Activated CD4-positive, alpha-beta T cell treated with anti-CD3 and anti-CD28 coated beads for 4 hours (primary cell): ENCODE measurements around the gene MCL1.

ENCODE experiments used
- DNase-seq, 2 donors: peaks; one replicate each; pipeline ENCODE4 v3.0.0-alpha.2; 2020

The MCL1 gene

DNA sequence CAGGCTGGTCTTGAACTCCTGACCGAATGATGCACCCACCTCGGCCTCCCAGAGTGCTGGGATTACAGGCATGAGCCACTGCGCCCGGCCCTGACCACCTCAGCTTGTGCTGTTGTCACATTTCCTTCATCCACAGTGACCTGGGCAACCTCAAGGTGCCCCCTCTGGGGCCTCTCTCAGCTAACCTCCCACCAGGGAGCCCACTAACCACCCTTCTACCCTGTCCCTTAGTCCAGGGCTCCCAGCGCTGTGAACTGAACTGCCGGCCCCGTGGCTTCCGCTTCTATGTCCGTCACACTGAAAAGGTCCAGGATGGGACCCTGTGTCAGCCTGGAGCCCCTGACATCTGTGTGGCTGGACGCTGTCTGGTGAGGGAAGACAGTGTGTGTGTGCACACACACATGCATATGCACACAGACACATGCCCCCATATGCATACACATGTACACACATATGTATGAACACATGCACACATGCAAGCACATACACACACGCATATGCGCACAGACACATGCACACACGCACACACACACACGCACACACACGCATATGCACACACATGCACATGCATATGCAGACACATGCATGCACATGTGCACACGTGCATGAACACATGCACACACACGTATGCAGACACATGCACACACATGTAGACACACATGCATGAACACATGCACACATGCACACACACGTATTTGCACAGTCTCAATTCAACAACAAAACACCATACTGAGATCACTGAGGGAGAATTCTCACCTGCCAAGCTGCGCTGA is 24.0 kb downstream of the MCL1 start:
- DNase-seq, result no peak

GRCh38 chr1:150554086-150554452 is 25.3 kb downstream of the MCL1 start:
- no peak for DNase-seq

GRCh38 chr1:150553392-150554085 is 25.9 kb downstream of the MCL1 start:
- DNase-seq, result no peak

DNA sequence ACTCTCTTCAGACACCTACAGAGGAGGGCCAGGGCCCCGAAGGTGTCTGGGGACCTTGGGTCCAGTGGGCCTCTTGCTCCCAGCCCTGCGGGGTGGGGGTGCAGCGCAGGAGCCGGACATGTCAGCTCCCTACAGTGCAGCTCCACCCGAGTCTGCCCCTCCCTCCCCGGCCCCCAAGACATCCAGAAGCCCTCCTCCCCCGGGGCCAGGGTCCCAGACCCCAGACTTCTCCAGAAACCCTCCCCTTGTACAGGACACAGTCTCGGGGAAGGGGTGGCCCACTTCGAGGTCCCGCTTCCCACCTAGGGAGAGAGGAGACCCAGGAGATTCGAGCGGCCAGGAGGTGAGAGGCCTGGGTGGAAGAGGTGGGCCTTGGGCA is 26.5 kb downstream of the MCL1 start:
- no peak for DNase-seq

GRCh38 chr1:150552128-150552910 is 27.1 kb downstream of the MCL1 start:
- DNase-seq, result no peak

DNA sequence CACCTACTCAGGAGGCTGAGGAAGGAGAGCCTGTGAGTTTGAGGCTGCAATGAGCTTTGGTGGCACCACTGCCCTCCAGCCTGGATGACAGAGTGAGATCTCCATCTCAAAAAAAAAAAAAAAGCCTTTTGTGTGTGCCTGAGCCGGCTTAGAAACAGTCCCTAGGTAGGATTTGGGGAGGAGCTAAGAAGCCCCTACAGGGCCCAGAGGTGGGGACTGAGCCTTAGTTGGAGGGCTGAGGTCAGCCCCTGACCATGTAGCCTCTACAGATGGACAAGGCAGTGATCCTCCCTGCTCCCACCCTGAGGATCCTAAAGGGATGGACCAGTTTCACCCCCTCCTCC is 27.7 kb downstream of the MCL1 start:
- DNase-seq, result no peak

- DNase-seq, result no peak
Measured at GRCh38 chr1:150551051-150551783, 28.2 kb downstream of the MCL1 start.

DNA sequence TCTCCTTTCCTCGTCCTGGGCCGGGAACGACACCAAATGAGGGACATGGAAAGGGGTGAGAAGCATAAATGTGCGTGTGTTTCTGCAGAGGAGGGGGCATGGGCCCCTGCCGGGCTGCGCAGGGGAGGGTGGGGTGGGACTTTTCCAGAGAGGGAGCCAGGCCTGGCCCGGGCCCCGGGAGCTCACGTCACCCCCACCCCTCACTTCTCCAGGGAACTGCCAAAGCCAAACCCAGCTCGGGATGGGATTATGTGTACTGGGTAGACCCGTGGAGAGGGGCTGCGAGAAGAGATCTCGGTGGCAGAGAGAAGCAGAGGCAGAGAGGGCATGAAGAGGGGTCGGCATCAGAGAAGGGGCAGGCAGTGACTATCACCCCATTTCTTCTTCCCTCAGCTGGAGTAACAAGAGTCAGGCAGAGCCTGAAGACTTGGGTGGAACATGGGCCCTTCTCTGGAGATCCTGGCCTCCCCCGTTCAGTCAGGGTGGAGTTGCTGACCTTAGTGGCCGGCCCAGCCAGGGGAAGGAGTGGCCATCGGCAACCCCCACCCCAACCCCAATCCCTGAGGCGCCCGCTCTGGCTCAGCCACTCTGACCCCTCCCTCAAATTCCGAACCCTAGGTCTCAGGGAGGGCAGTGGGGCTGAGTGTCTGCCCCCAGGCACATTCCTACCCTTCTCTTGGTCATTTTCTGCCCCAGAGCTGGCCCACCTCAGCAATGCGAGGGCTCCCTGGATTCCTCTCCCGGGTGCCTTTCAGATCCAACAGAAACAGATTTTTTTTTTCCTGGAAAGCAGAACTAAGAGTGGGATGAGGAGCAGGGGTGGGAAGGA is 29.0 kb downstream of the MCL1 start:
- DNase-seq, result no peak

- no peak for DNase-seq
Measured at GRCh38 chr1:150549496-150550221, 29.8 kb downstream of the MCL1 start.

DNA sequence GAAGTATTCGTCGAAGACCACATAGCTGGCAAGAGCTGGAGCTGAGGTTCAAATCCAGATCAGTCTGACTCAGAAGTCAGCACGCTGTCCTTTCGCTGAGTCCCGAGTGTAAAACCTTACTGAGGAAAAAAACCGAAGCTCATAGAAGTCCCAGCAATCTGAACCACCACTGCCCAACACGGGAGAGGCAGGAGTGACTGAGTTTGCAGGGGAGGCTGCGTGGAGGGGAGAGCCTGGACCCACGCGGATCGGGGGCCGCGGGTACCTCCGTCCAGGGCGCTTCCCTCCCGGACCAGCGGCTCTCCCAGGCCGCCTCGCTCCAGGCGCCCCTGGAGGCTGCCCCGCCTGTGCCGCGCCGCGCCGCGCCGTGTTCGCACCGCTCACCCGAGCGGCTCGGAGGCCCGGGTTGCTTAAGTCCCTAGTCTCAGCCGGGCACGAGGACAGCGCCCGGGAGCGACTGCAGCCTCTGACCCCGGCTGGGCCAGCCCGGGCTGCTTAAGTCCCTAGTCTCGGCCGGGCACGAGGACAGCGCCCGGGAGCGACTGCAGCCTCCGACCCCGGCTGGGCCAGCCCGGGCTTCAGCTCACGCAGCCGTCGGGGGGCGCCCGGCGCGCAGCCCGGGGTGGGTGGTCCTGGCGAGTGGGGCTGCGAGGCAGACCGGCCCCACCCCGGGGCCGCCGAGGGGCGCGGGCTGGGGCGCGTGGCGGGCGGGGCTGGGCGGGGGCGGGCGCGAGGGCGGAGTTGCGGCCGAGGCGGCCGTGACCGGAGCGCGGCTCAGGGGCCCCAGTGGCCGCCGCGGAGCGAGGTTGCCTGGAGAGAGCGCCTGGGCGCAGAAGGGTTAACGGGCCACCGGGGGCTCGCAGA is 30.5 kb downstream of the MCL1 start, which contains the start of gene ADAMTSL4:
Gene ADAMTSL4 (plus strand): TSS at position 777 of the 864 bp plus-strand sequence. CDS start 2,881 bp downstream, outside the sequence.
- no peak for DNase-seq

- no peak for DNase-seq
Measured at GRCh38 chr1:150548324-150548631, 31.1 kb downstream of the MCL1 start.

- DNase-seq, result no peak
Measured at GRCh38 chr1:150546294-150546937, 33.0 kb downstream of the MCL1 start.

DNA sequence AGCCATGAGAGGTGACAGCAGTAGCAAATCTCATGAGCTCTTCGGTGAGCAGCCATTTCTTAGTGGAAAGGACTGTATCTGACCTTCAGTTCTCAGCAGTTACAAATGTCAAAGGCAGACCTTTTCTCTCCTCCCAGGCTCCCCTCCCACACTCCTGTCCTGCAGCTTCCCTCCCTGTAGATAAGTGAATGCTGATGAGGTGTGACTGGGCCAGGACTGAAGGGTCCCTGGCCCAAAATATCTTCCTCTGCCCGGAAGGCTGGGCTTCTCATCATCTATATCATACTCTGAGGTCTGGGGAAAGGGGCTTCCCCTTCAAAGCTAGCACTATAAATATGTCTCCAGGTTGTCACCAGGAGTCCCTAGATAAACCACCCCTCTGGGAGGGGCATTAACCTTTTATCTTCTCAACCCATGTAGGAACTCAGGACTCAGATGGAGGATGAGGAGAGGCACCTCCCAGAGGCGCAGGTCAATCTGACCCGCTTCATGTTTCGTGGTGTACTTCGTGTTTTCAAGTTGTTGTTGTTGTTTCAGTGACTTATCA is 33.9 kb downstream of the MCL1 start:
- no peak for DNase-seq

DNA sequence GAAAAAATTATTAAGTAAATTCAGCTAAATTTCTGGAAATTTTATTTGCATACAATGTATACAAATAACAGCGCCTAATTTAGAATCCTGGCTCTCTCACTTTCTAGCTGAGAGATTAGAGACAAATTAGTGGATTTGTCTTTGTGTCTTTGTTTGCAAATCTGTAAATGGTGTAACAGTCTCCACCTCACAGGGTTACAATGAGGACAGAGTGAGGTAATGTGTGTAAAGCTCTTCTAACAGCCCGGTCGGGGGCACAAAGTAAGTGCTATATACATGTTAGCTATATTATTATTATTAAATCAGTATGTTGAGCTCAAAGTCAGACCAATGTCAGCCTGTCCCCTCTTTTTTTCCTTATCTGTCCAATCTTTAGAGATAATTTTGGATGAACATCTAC is 35.2 kb downstream of the MCL1 start:
- DNase-seq, result no peak

DNA sequence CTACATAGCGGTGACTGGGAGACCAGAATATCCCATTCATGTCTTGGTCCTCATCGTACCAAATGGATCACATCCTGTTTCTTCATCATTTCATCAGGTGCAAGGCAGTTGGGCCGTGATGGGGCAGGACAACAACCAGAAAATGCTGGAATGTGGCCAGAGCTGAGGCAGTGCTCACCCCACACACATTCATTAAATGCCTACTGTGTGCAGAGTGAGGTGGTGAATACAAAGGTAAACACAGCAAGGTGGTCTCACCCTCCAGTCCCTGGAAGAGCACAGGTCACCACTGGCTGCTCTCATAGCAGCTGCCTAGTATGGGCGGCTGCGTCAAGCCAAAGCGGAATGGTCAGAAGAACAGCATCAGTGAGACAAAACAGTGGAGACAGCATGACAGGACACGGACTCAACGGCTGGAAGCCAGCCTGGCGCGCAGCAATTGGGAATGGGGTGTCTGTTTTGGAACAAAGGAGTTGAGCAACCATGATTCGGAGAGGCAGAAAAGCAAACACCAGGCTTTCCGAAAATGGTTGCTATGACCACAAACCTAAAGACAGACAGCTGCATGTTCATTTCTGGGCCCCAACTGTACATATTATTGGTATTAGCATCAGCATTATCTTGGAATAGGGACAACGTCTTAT is 35.8 kb downstream of the MCL1 start:
- DNase-seq, result no peak

DNA sequence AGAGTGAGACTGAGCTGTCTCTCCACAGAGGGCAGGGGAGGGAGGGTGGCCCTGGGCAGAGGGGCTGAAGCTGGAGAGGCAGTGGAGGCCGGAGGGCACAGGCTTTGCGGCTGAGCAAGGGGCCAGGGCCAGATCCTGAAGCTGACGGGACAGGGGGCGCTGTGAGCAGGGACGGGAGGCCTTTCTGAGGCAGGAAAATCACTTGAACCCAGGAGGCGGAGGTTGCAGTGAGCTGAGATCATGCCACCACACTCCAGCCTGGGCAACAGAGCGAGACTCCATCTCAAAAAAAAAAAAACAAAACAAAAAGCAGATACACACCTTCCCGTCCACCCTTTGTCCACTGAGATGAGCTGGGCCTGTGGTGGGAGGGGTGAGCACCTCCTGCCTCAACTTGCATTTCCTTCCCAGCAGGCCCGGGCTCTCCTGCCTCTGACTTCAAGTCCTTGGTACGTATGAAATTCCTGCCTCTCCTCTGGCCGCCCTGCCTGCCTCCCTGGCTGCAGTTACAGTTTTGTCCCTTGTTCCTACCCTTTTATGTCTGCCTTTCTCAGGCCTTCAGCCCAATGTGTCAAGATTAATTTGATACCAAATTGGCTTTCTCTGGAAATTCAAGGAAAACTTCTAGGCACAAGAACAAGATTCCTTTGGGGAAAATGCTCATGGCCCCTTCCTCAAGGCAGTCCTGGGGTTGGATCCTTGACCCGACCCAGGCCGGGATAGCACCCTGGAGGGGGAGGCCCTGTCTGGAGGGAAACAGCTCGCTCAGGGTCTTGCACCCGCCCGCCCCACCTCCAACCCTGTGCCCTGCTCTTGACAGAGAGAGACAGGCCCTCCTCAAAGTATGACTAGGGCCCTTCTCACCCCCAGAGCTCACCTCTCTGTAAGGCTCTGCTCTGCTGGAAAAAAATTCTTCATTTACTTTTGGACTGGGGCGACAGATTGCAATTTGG is 41.4 kb downstream of the MCL1 start:
- no peak for DNase-seq

DNA sequence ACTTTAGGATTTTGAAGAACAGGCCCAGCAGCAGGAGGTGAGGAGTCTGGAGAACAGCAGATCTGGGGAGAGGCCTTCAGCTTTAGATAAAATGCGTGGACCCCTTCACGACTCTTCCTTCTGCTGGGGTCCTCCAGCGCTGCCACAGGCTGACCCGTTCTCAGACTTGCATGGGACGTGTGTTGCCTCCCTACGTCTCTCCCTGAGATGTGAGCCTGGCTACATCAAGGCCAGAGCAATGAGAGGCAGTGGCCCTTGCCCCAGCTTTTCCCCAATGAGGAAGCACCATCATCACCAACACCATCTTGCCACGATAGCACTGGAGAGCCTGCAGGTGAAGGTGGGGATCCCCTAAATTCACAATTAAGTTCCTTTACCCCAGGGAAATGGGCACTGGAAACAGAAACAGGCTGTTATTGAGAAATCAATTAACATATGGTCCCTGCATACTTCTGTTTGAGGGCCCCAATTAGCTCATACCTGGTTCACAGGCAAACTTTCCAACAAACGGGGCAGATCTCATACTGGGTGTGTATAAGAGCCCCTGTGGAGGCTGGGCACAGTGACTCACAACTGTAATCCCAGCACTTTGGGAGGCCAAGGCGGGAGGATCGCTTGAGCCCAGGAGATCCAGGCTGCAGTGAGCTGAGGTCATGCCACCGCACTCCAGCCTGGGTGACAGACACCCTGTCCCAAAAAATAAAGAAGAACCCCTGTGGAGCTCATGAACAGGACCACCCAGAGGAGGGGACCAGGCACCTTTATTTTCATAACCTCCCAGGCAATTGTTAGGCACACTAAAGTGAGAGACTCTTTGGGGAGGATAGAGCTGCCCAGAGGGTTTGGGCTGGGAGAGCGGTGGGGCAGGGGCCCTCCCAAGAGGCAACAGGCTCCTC is 42.3 kb downstream of the MCL1 start:
- DNase-seq, result no peak
